BE2C (cell line): Measurements from ENCODE around the gene KAZN.

Experiments
- DNase-seq: peaks from one replicate; pipeline ENCODE4 v3.0.0-alpha.2; 2020
- H3K27me3 ChIP-seq: fragments of 250-450 bp; sonication (Bioruptor Pico); 2 replicates; pipeline ENCODE4 v1.5.1; 2020; ENCODE audit warnings: mild to moderate bottlenecking
- H3K36me3 ChIP-seq: fragments of 250-450 bp; sonication (Bioruptor Pico); 2 replicates; pipeline ENCODE4 v1.5.1; 2020; ENCODE audit warnings: mild to moderate bottlenecking
- H3K4me1 ChIP-seq: fragments of 250-450 bp; sonication (Bioruptor Pico); 2 replicates; pipeline ENCODE4 v1.5.1; 2020
- H3K4me3 ChIP-seq: 2 replicates; pipeline ENCODE4 v1.5.1; 2011; ENCODE audit warnings: low read depth, low read length
- H3K9me3 ChIP-seq: fragments of 250-450 bp; sonication (Bioruptor Pico); 2 replicates; pipeline ENCODE4 v1.5.1; 2020
- TF ChIP-seq, protein P1 (sequence below): IDR thresholded peaks from 2 replicates; pipeline ENCODE4 v1.5.1; 2012; ENCODE audit warnings: mild to moderate bottlenecking, low read depth, low read length

Gene KAZN

DNA sequence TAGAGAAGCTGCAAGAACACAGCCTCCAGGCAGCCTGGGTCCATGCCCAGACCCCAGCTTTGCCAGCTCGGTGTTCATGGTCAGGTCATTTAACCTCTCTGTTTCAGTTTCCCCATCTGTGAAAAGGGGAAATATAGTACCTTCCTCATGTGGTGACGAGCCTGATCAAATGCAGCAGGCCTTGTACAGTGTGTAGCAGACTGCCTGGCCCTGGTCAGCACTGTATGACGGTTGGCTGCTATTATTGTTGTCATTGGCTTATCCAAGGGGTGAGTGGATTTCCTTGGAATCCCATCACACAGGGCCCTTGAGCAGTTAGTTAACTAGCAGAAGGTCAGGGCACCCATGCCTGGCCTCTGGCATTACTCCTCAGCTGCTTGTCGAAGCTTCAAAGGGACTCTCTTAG is 548.5 kb downstream of the KAZN start:
- TF ChIP-seq, protein P1, sequence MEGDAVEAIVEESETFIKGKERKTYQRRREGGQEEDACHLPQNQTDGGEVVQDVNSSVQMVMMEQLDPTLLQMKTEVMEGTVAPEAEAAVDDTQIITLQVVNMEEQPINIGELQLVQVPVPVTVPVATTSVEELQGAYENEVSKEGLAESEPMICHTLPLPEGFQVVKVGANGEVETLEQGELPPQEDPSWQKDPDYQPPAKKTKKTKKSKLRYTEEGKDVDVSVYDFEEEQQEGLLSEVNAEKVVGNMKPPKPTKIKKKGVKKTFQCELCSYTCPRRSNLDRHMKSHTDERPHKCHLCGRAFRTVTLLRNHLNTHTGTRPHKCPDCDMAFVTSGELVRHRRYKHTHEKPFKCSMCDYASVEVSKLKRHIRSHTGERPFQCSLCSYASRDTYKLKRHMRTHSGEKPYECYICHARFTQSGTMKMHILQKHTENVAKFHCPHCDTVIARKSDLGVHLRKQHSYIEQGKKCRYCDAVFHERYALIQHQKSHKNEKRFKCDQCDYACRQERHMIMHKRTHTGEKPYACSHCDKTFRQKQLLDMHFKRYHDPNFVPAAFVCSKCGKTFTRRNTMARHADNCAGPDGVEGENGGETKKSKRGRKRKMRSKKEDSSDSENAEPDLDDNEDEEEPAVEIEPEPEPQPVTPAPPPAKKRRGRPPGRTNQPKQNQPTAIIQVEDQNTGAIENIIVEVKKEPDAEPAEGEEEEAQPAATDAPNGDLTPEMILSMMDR = no peak
- H3K27me3 ChIP-seq = no peaks in the 10 kb centered on the region
- no peak overlapping the region for H3K4me3 ChIP-seq
- peaks cover 8% of the 10 kb centered on the region for H3K4me1 ChIP-seq
- no peaks in the 10 kb centered on the region for H3K9me3 ChIP-seq
- no peaks in the 10 kb centered on the region for H3K36me3 ChIP-seq
- no peak for DNase-seq

GRCh38 chr1:15148004-15148403 is 549.5 kb downstream of the KAZN start:
- Histone ChIP-seq H3K4me1 (peaks cover 8% of the 10 kb centered on the region), H3K36me3 (no peaks in the 10 kb centered on the region), H3K9me3 (no peaks in the 10 kb centered on the region), H3K27me3 (no peaks in the 10 kb centered on the region), H3K4me3 (no peak overlapping the region)
- DNase-seq = no peak
- TF ChIP-seq, protein P1 = no peak

GRCh38 chr1:15148475-15148874 is 550.0 kb downstream of the KAZN start:
- H3K9me3 ChIP-seq = no peaks in the 10 kb centered on the region
- no peak for DNase-seq
- TF ChIP-seq, protein P1 = no peak
- no peaks in the 10 kb centered on the region for H3K27me3 ChIP-seq
- no peak overlapping the region for H3K4me3 ChIP-seq
- no peaks in the 10 kb centered on the region for H3K36me3 ChIP-seq
- H3K4me1 ChIP-seq = peaks cover 8% of the 10 kb centered on the region

DNA sequence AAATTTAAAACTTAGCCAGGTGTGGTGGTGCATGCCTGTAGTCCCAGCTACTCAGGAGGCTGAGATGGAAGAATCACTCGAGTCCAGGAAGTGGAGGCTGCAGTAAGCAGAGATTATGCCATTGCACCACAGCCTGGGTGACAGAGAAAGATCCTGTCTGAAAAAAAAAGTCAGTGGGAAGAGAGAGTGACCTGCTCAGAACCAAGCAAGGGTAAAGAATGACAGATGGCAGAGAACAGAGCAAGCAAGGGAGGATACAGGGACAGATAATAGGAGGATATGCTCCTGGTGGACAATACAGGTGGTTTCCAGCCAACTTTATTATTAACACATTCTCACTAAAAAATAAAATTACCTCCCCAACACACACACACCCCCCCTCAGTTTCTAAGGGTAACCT is 550.5 kb downstream of the KAZN start:
- H3K27me3 ChIP-seq = no peaks in the 10 kb centered on the region
- peaks cover 8% of the 10 kb centered on the region for H3K4me1 ChIP-seq
- no peak overlapping the region for H3K4me3 ChIP-seq
- TF ChIP-seq, protein P1 = no peak
- no peak for DNase-seq
- H3K9me3 ChIP-seq = no peaks in the 10 kb centered on the region
- H3K36me3 ChIP-seq = no peaks in the 10 kb centered on the region

DNA sequence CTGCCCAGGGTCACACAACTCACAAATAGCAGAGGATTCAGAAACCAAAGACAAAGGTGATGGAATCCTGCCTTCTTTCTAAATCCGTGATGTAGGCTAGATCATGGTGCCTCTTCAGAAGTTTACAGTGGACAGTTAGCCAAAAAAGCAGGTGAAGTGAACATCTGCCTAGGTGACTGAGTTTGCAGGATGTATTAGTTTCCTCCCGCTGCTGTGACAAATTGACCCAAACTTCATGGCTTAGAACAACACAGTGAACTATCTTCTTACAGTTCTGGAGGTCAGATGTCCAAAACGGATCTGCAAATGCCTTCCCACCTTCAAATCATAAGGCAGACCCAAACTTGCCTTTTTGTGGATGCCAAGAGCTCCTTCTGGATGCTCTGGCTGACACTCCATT is 551.9 kb downstream of the KAZN start:
- no peak for DNase-seq
- TF ChIP-seq, protein P1 = no peak
- no peaks in the 10 kb centered on the region for H3K27me3 ChIP-seq
- no peak overlapping the region for H3K4me3 ChIP-seq
- H3K36me3 ChIP-seq = no peaks in the 10 kb centered on the region
- H3K4me1 ChIP-seq = peaks cover 10% of the 10 kb centered on the region
- no peaks in the 10 kb centered on the region for H3K9me3 ChIP-seq

DNA sequence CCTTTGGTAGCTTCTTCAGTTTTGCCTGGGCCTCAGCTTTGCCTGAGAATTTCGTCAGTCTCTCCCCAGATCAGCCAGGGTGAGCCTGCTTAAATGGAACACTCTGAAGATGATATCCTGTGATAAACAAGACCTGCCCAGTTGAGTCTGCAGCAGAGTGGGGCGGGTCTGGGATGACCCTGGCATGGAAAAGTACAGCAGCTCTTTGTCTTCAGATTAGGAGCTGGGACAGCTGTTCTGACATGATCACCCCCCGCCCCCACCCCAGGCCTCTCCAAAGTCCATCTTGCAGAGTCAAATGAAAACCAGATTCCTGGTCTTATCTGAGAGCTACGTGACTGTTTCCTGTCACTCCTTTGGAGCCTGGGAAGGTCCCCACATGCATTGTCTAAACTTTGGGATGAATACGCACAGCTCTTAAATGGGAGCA is 552.9 kb downstream of the KAZN start:
- peak overlapping the region; percentile 78 for H3K4me3 ChIP-seq
- TF ChIP-seq, protein P1 = no peak
- H3K4me1 ChIP-seq = peaks cover 18% of the 10 kb centered on the region
- DNase-seq = peak; percentile 83
- H3K9me3 ChIP-seq = no peaks in the 10 kb centered on the region
- H3K36me3 ChIP-seq = peaks cover 5% of the 10 kb centered on the region; the same call in 1 of the 2 replicates
- no peaks in the 10 kb centered on the region for H3K27me3 ChIP-seq
